ENCODE measurements around the gene RGS6. TPM values are rescaled to one million over a fixed set of nuclear protein-coding genes. Genes with fewer than 3 reads are reported as not detected.

The RGS6 gene
- total and polyA plus RNA-seq, 7 donors: 0.19 to 1.6 (median 0.42) TPM

- Histone ChIP-seq H3K27ac (no peak overlapping the region), H3K27me3 (ENCODE audit: insufficient read depth in 3 of 3, low read length in 2 of 3) (no peaks in the 10 kb centered on the region), H3K9me3 (no peaks in the 10 kb centered on the region), H3K4me1 (no peaks in the 10 kb centered on the region), H3K4me3 (no peak overlapping the region), H3K36me3 (ENCODE audit: insufficient read depth in 1 of 2, low read depth in 1 of 2) (no peaks in the 10 kb centered on the region)
- ATAC-seq: no peak
- DNase-seq: no peak
- WGBS, 3 donors: 84 to 87% (median 87%) methylated on average over 3 of the region's 3 CpGs
- intact Hi-C loops (cut with DNase I): no loop called here
- TF ChIP-seq CTCF (IDR thresholded peaks at IDR 0.05): no peak
Measured at GRCh38 chr14:72402377-72402772, 470.1 kb downstream of the RGS6 start.

- TF ChIP-seq CTCF (IDR thresholded peaks at IDR 0.05): no peak
- H3K4me1 ChIP-seq: no peaks in the 10 kb centered on the region
- H3K27me3 ChIP-seq (ENCODE audit: insufficient read depth in 3 of 3, low read length in 2 of 3): peaks cover 0 to 2% (median 0%) of the 10 kb centered on the region in 3 donors
- ATAC-seq (no peak), DNase-seq (no peak)
- 78 to 87% (median 80%) methylated on average over 4 of the region's 4 CpGs for WGBS, 3 donors
- H3K9me3 ChIP-seq: peaks cover 6% of the 10 kb centered on the region
- H3K27ac ChIP-seq: no peak overlapping the region
- no peak overlapping the region for H3K4me3 ChIP-seq
- intact Hi-C loops (cut with DNase I): no loop called here
- H3K36me3 ChIP-seq (ENCODE audit: insufficient read depth in 1 of 2, low read depth in 1 of 2): no peaks in the 10 kb centered on the region
Measured at GRCh38 chr14:72404106-72404774, 472.0 kb downstream of the RGS6 start.

- H3K4me3 ChIP-seq: no peak overlapping the region
- peaks cover 6% of the 10 kb centered on the region for H3K9me3 ChIP-seq
- peaks cover 0 to 2% (median 0%) of the 10 kb centered on the region in 3 donors for H3K27me3 ChIP-seq (ENCODE audit: insufficient read depth in 3 of 3, low read length in 2 of 3)
- WGBS, 3 donors: 57 to 73% (median 69%) methylated on average over 3 of the region's 3 CpGs
- intact Hi-C loops (cut with DNase I): no loop called here
- DNase-seq (no peak), ATAC-seq (no peak)
- no peaks in the 10 kb centered on the region for H3K36me3 ChIP-seq (ENCODE audit: insufficient read depth in 1 of 2, low read depth in 1 of 2)
- TF ChIP-seq CTCF (IDR thresholded peaks at IDR 0.05): no peak
- no peaks in the 10 kb centered on the region for H3K4me1 ChIP-seq
- no peak overlapping the region for H3K27ac ChIP-seq
Measured at GRCh38 chr14:72404998-72405397, 472.8 kb downstream of the RGS6 start.

GRCh38 chr14:72408020-72408419 is 475.8 kb downstream of the RGS6 start:
- ATAC-seq (no peak), DNase-seq (no peak)
- H3K36me3 ChIP-seq (ENCODE audit: insufficient read depth in 1 of 2, low read depth in 1 of 2): no peaks in the 10 kb centered on the region
- intact Hi-C loops (cut with DNase I): no loop called here
- no peak for TF ChIP-seq CTCF (IDR thresholded peaks at IDR 0.05)
- no peak overlapping the region for H3K27ac ChIP-seq
- no peak overlapping the region for H3K4me3 ChIP-seq
- H3K4me1 ChIP-seq: no peaks in the 10 kb centered on the region
- WGBS, 3 donors: 74 to 88% (median 82%) methylated on average over 3 of the region's 3 CpGs
- peaks cover 6% of the 10 kb centered on the region for H3K9me3 ChIP-seq
- H3K27me3 ChIP-seq (ENCODE audit: insufficient read depth in 3 of 3, low read length in 2 of 3): peaks cover 0 to 2% (median 0%) of the 10 kb centered on the region in 3 donors

- peaks cover 0 to 2% (median 0%) of the 10 kb centered on the region in 3 donors for H3K27me3 ChIP-seq (ENCODE audit: insufficient read depth in 3 of 3, low read length in 2 of 3)
- H3K27ac ChIP-seq: no peak overlapping the region
- no peak for DNase-seq
- intact Hi-C loops (cut with DNase I): no loop called here
- H3K4me3 ChIP-seq: no peak overlapping the region
- 91 to 94% (median 94%) methylated on average over 3 of the region's 3 CpGs for WGBS, 3 donors
- no peak for TF ChIP-seq CTCF (IDR thresholded peaks at IDR 0.05)
- H3K36me3 ChIP-seq (ENCODE audit: insufficient read depth in 1 of 2, low read depth in 1 of 2): no peaks in the 10 kb centered on the region
- peaks cover 6% of the 10 kb centered on the region for H3K9me3 ChIP-seq
- no peaks in the 10 kb centered on the region for H3K4me1 ChIP-seq
- no peak for ATAC-seq
Measured at GRCh38 chr14:72409047-72409446, 476.8 kb downstream of the RGS6 start.
